HG02763 (cell line): ENCODE results near the gene OR10A6.

Experiments used
- ATAC-seq: cut with Tn5 transposase; IDR thresholded peaks from one replicate; pipeline ENCODE4 v1.9.1; 2021; ENCODE audit warnings: mild to moderate bottlenecking, moderate library complexity; ENCODE audit not compliant: unreplicated experiment

OR10A6 gene

GRCh38 chr11:7910286-7910788, 20.7 kb downstream of the OR10A6 start:
- ATAC-seq, result no peak

- ATAC-seq, result no peak
Observed at GRCh38 chr11:7909585-7910285, 21.3 kb downstream of the OR10A6 start.

GRCh38 chr11:7907121-7907520, 23.9 kb downstream of the OR10A6 start:
- no peak for ATAC-seq

GRCh38 chr11:7906481-7906880, 24.6 kb downstream of the OR10A6 start:
- ATAC-seq, result no peak

GRCh38 chr11:7905961-7906429, 25.1 kb downstream of the OR10A6 start:
- no peak for ATAC-seq

GRCh38 chr11:7905549-7905948, 25.5 kb downstream of the OR10A6 start:
- ATAC-seq, result no peak

- ATAC-seq, result no peak
Observed at GRCh38 chr11:7904917-7905316, 26.2 kb downstream of the OR10A6 start.

GRCh38 chr11:7903940-7904339, 27.1 kb downstream of the OR10A6 start:
- ATAC-seq, result no peak

- ATAC-seq, result no peak
Observed at GRCh38 chr11:7901319-7901854, 29.7 kb downstream of the OR10A6 start.

GRCh38 chr11:7900686-7901085, 30.4 kb downstream of the OR10A6 start:
- no peak for ATAC-seq

- no peak for ATAC-seq
Observed at GRCh38 chr11:7899418-7899817, 31.6 kb downstream of the OR10A6 start.

- no peak for ATAC-seq
Observed at GRCh38 chr11:7898666-7899283, 32.3 kb downstream of the OR10A6 start.

GRCh38 chr11:7896009-7896785, 34.9 kb downstream of the OR10A6 start:
- ATAC-seq, result no peak

GRCh38 chr11:7894251-7894650, 36.8 kb downstream of the OR10A6 start:
- no peak for ATAC-seq

- ATAC-seq, result no peak
Observed at GRCh38 chr11:7893796-7894195, 37.3 kb downstream of the OR10A6 start.

GRCh38 chr11:7892840-7893254, 38.2 kb downstream of the OR10A6 start:
- ATAC-seq, result peak; percentile 55

GRCh38 chr11:7892059-7892699, 38.9 kb downstream of the OR10A6 start:
- ATAC-seq, result peak; percentile 41

- no peak for ATAC-seq
Observed at GRCh38 chr11:7890417-7891172, 40.5 kb downstream of the OR10A6 start.

GRCh38 chr11:7889985-7890384, 41.1 kb downstream of the OR10A6 start:
- no peak for ATAC-seq

- no peak for ATAC-seq
Observed at GRCh38 chr11:7882860-7883259, 48.2 kb downstream of the OR10A6 start.
